SU-DHL-6 (cell line): ENCODE measurements around the gene RUVBL2.

Source experiments
- H2AFZ ChIP-seq: fragments of 200-600 bp; sonication (generic); 2 replicates; pipeline ENCODE4 v1.6.1; 2014; ENCODE audit warnings: low read depth, mild to moderate bottlenecking, moderate library complexity, mixed read lengths, antibody characterized with exemption, low read length; ENCODE audit not compliant: severe bottlenecking
- H3F3A ChIP-seq: fragments of 200-600 bp; shearing (Covaris generic); 2 replicates; pipeline ENCODE4 v1.6.0; 2016; ENCODE audit warnings: antibody characterized with exemption, mild to moderate bottlenecking; ENCODE audit not compliant: insufficient read depth
- H3K27ac ChIP-seq: fragments of 200-600 bp; sonication (generic); 2 replicates; pipeline ENCODE4 v1.5.1; 2016; ENCODE audit warnings: low read depth, mild to moderate bottlenecking, low read length, moderate library complexity, mixed read lengths
- H3K27me3 ChIP-seq: fragments of 200-600 bp; sonication (generic), shearing (Covaris generic); 2 replicates; pipeline ENCODE4 v1.6.0; 2014; ENCODE audit warnings: mild to moderate bottlenecking, low read length
- H3K36me3 ChIP-seq: fragments of 200-600 bp; sonication (generic); 2 replicates; pipeline ENCODE4 v1.6.1; 2014; ENCODE audit warnings: mild to moderate bottlenecking, low read length, mixed read lengths
- H3K4me2 ChIP-seq: fragments of 300-600, 200-600 bp; shearing (Covaris generic), sonication (generic); 2 replicates; pipeline ENCODE4 v1.6.0; 2014; ENCODE audit warnings: low read length, low read depth, mild to moderate bottlenecking; ENCODE audit not compliant: poor library complexity, severe bottlenecking
- H3K4me3 ChIP-seq: fragments of 200-600 bp; sonication (generic); 2 replicates; pipeline ENCODE4 v1.5.1; 2014; ENCODE audit warnings: antibody characterized with exemption, low read length, mild to moderate bottlenecking, mixed read lengths; ENCODE audit not compliant: insufficient read depth, poor library complexity, severe bottlenecking
- H3K79me2 ChIP-seq: fragments of 200-600 bp; sonication (generic); 2 replicates; pipeline ENCODE4 v1.6.1; 2014; ENCODE audit warnings: mild to moderate bottlenecking, low read length, moderate library complexity; ENCODE audit not compliant: insufficient read depth
- H3K9ac ChIP-seq: fragments of 200-600 bp; sonication (generic); 2 replicates; pipeline ENCODE4 v1.7.0; 2014; ENCODE audit warnings: mild to moderate bottlenecking, low read length
- H3K9me2 ChIP-seq: fragments of 200-600 bp; sonication (generic); replicated peaks from 2 replicates; pipeline ENCODE4 v1.6.1; 2014; ENCODE audit warnings: low read length; ENCODE audit not compliant: insufficient read depth
- H3K9me3 ChIP-seq: fragments of 200-600 bp; sonication (generic); 2 replicates; pipeline ENCODE4 v1.6.1; 2014; ENCODE audit warnings: low read length, mixed read lengths; ENCODE audit not compliant: insufficient read depth
- H4K20me1 ChIP-seq: fragments of 200-600 bp; sonication (generic); 2 replicates; pipeline ENCODE4 v1.6.1; 2014; ENCODE audit warnings: low read depth, mild to moderate bottlenecking, antibody characterized with exemption, low read length, moderate library complexity, mixed read lengths
- CTCF ChIP-seq: fragments of 200-600 bp; sonication (generic); IDR thresholded peaks from one replicate; pipeline ENCODE4 v1.5.1; 2017; ENCODE audit warnings: antibody characterized with exemption, mild to moderate bottlenecking, low read length, moderate library complexity; ENCODE audit not compliant: insufficient read depth, poor library complexity, severe bottlenecking
- EZH2phosphoT487 ChIP-seq: fragments of 200-600 bp; sonication (generic), shearing (Covaris generic); conservative IDR thresholded peaks from 2 replicates; pipeline ENCODE4 v1.6.1; 2018; ENCODE audit warnings: mild to moderate bottlenecking, antibody characterized with exemption, low read length, moderate library complexity, mixed read lengths

RUVBL2 gene

GRCh38 chr19:49019242-49019932 lies 25.7 kb downstream of the RUVBL2 start:
- Histone ChIP-seq H3K9ac (no peak overlapping the region), H3K4me3 (no peak overlapping the region), H2AFZ (no peak overlapping the region), H3F3A (no peaks in the 10 kb centered on the region), H3K79me2 (no peaks in the 10 kb centered on the region), H4K20me1 (no peaks in the 10 kb centered on the region), H3K4me2 (no peak overlapping the region), H3K27me3 (no peaks in the 10 kb centered on the region), H3K27ac (no peak overlapping the region), H3K36me3 (no peaks in the 10 kb centered on the region), H3K9me2 (no peaks in the 10 kb centered on the region), H3K9me3 (no peaks in the 10 kb centered on the region)
- TF ChIP-seq CTCF (no peak), EZH2phosphoT487 (no peak)

- H3K36me3 ChIP-seq, result no peaks in the 10 kb centered on the region
- H3K9me2 ChIP-seq, result no peaks in the 10 kb centered on the region
- no peaks in the 10 kb centered on the region for H3F3A ChIP-seq
- H4K20me1 ChIP-seq, result no peaks in the 10 kb centered on the region
- H3K9ac ChIP-seq, result no peak overlapping the region
- no peak overlapping the region for H3K27ac ChIP-seq
- no peaks in the 10 kb centered on the region for H3K9me3 ChIP-seq
- no peaks in the 10 kb centered on the region for H3K79me2 ChIP-seq
- H3K4me2 ChIP-seq, result no peak overlapping the region
- no peak overlapping the region for H3K4me3 ChIP-seq
- TF ChIP-seq EZH2phosphoT487 (no peak), CTCF (no peak)
- no peak overlapping the region for H2AFZ ChIP-seq
- H3K27me3 ChIP-seq, result no peaks in the 10 kb centered on the region
Observed at GRCh38 chr19:49020342-49020741, 26.7 kb downstream of the RUVBL2 start.

GRCh38 chr19:49020931-49021895 lies 27.5 kb downstream of the RUVBL2 start:
- Histone ChIP-seq H3K27ac (no peak overlapping the region), H3K9me3 (no peaks in the 10 kb centered on the region), H3K36me3 (no peaks in the 10 kb centered on the region), H3K27me3 (no peaks in the 10 kb centered on the region), H3K4me3 (no peak overlapping the region), H3K79me2 (no peaks in the 10 kb centered on the region), H3K9me2 (no peaks in the 10 kb centered on the region), H4K20me1 (no peaks in the 10 kb centered on the region), H3F3A (no peaks in the 10 kb centered on the region), H3K4me2 (peak overlapping the region; percentile 11), H3K9ac (no peak overlapping the region), H2AFZ (peak overlapping the region; percentile 27)
- TF ChIP-seq CTCF (no peak), EZH2phosphoT487 (no peak)
